HG02759 (cell line): ENCODE data around the gene ZNRF1.
"Not testable (repeated sequence)": the region's sequence is repeated elsewhere in the genome, so short reads cannot be mapped to it uniquely, and the experiment has no call there.

Experiments used
- ATAC-seq: cut with Tn5 transposase; IDR thresholded peaks from one replicate; pipeline ENCODE4 v1.9.1; 2021; ENCODE audit warnings: mild to moderate bottlenecking, moderate library complexity; ENCODE audit not compliant: unreplicated experiment

The ZNRF1 gene

DNA sequence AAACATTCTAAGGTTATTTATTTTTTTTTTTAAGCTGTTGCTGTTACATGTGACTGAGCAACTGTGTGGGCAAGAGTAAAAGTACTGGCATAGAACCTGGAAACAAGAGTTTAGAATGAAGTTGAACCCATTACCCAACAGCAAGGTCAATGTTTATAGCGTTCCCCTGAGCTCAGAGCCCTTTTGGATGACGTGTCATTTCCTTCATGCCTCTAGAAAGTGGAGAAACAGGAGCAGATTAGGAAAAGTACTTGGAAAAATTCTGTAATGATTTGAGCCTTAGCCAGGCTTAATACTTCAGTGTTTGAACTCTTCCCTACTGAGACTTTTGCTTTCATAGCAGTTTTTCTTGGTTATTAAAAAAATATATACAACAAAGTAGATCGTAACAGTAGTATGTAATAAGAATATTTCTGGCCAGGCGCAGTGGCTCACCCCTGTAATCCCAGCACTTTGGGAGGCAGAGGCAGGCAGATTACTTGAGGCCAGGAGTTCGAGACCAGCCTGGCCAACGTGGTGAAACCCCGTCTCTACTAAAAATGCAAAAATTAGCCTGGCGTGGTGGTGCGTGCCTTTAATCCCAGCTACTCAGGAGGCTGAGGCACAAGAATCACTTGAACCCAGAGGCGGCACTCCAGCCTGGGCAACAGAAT, 27.5 kb downstream of the ZNRF1 start:
- ATAC-seq, result not testable (repeated sequence)

DNA sequence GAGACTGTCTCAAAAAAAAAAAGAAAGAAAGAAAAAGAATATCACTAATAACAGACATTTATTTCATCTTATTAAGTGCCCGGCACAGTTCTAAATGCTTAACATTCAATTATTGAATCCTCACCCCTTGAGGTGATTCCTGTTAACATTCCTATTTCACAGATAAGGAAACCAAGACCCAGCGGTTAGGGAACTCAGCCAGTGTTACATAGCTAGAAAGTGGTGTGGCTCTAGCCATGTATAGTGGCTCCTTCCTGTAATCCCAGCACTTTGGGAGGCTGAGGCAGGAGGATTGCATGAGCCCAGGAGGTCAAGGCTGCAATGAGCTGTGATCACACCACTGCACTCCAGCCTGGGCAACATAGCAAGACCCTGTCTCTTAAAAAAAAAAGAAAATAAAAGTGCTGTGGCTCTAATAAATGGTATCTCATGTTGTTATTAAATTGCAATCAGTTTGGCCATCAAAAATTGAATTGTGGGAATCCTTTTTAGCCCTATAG, 28.1 kb downstream of the ZNRF1 start:
- no peak for ATAC-seq

DNA sequence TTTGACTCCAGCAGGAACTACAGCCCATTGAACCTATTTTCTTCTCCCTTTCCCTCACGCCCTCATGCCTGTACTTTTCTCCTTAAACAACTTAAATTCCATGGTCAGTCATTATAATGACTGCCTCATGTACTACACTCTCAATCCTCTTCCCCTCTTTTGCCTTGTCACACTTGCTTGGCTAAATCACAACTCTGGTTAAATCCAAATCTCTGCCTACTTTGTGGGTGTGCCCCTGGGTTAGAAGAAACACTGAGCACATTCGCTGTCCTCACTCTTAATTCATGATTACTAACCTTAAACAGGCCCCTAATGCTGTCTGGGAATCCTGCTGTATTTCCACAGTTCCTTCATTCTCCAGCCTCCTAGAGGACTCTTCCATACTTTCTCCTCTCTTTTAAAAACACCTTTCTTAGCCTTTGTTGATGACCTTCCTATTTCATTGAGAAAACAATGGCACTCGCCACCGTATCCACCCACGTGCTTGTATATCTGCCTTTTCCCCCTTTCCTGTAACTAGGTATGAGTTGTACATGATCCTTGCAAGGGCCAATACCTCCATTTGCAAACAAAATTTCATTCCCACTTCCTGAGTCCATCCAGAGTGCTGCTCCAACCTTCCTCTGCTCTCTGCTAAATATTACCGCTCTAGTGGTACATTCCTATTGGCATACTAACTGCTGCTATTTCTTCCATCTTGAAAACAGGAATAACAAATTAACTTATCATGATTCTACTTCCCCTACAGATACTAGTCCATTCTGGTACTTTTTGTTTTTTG, 28.9 kb downstream of the ZNRF1 start:
- no peak for ATAC-seq

DNA sequence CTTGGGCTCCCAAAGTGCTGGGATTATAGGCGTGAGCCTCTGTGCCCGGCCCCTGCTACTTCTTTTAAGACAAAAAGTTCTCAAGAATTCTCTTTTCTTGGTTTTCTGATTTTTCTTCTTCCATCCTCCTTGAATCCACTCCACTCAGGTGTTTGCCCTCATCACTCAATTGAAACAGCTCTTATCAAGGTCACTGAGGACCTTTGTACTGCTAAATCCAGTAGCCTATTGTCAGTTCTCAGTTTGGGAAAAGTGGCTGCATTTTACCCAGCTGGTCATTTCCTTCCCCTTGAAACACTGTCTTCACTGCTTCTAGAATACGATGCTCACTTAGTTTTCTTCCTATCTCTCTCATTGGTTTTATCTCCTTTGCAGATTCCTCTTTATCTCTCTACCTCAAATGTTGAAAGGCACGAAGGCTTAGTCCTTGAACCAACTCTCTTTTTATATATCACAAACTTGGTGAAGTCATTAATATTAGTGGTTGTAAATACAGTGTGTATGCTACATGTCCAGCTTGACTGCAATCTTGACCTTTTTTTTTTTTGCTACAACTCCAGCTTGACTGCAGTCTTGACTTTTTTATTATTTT, 29.8 kb downstream of the ZNRF1 start:
- no peak for ATAC-seq

DNA sequence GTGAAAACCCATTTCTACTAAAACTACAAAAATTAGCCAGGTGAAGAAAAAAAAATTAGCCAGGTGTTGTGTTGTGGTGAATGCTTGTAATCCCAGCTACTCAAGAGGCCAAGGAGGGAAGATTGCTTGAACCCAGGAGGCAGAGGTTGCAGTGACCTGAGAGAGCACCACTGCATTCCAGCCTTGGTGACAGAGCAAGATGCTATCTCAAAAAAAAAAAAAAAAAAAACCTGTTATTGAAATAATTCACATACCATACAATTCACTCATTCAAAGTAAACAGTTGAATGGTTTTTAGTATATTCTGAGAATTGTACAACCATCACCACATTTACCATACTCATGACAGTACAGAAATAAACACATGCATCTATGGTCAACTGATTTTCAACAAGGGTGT, 31.0 kb downstream of the ZNRF1 start:
- no peak for ATAC-seq

DNA sequence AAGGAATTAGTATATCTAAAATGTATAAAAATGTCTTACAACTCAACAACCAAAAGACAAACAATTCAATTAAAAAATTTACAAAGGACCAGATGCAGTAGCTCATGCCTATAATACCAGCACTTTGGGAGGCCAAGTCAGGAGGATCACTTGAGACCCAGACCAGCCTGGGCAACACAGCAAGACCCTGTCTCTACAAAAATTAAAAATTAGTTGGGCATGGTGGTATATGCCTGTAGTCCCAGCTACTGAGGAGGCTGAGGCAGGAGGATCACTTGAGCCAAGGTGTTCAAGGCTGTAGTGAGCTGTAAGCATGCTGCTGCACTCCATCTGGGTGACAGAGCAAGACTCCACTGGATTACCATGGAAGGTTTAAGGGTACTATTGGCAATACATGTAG, 33.8 kb downstream of the ZNRF1 start:
- no peak for ATAC-seq

DNA sequence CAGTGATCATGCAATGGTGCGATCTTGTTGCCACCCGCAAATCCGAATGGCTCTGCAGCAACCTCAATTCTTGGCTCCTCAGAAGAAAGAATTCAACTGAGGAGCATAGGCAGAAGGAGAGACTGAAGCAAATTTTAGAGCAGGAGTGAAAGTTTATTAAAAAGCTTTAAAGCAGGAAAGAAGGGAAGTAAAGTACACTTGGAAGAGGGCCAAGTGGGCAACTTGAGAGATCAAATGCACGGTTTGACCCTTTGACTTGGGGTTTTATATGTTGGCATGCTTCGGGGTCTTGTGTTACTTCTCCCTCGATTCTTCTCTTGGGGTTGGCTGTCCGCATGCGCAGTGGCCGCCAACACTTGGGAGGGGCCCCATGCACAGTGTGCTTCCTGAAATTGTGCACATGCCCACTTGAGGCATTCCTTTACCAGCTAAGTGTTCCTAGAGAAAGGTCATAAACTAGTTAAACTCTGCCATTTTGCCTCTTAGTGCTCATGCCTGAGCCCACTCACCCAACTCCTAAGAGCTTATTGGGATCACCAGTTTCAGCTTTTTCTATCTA, 36.7 kb downstream of the ZNRF1 start:
- no peak for ATAC-seq

DNA sequence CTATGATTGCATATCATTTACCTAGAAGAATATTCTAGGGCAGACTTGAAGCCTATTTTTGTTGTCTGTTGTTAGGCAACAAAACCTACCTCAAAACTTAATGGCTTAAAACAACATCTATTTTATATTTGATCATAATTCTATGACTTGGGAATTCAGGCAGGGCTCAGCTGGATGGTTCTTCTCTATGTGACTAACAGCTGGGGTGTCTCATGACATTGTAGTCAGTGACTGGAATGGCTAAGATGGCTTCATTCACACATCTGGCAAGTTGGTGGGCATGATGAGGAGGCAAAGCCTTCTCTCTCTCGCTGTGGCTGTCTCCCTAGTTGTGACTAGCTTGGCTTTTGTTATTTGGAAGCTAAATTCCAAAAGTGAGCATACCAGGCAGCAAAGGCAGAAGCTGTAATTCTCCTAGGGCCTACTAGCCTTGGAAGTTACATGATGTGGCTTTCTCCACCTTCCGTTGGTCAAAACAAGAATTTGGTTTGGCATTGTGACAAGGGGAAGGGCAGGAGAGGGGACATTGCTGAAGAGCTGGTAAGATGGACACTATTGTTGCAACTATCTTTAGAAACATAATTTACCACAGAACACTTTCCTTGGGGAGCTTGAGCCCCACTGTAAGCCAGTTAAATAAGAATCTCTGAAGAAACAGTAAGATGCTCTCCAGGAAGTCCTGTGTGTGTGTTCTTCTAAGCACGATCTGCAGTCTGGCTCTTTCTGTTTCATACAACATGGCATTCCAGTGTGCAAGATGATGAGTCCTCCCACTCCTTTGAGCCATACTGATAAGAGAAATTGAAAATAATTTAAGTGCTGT, 39.4 kb downstream of the ZNRF1 start:
- ATAC-seq, result no peak

DNA sequence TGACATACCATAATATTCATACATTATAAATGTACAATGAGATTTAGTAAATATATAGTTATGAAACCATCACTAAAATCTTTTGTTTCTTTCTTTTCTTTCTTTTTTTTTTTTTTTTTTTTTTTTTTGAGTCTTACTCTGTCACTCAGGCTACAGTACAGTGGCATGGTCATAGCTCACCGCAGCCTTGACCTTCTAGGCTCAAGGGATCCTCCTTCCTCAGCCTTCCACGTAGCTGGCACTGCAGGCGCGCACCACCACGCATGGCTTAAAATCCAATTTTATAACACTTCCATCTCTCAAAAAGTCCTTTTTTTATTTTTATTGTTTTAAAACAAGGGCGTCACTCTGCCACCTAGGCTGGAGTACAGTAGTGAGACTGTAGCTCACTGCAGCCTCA, 41.1 kb downstream of the ZNRF1 start:
- no peak for ATAC-seq

DNA sequence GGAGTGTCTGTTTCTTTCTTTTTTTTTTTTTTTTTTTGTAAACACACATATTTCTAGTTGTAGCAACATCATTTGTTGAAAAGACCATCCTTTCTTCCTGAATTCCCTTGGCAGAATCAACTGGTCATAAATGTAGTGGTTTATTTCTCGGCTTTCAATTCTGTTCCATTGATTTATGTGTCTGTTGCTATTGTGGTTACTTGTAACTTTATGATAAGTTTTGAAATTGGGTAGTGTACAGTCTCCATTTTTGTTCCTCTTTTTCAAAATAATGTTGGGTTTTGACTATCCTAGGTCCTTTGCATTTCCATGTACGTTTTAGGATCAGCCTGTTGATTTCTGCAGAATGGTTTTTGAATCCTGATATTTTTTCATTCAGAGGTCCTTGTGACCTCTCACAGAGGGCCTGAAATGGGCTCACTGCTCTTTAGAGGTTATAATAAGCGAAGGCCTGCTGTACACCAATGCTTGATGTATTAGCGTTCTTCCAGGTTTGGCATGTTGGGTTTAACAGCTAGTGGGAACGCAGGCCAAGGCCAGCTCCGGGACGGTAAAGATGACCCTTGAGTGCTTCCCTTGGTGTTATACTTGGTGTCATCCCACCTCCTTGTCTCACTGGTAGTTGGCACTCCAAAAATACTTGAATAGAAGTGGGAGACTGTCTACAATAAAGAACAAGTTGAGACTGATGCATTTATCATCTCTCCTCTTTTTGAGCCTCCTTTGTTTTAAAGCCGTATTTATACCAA, 43.8 kb downstream of the ZNRF1 start:
- ATAC-seq, result peak; percentile 24

DNA sequence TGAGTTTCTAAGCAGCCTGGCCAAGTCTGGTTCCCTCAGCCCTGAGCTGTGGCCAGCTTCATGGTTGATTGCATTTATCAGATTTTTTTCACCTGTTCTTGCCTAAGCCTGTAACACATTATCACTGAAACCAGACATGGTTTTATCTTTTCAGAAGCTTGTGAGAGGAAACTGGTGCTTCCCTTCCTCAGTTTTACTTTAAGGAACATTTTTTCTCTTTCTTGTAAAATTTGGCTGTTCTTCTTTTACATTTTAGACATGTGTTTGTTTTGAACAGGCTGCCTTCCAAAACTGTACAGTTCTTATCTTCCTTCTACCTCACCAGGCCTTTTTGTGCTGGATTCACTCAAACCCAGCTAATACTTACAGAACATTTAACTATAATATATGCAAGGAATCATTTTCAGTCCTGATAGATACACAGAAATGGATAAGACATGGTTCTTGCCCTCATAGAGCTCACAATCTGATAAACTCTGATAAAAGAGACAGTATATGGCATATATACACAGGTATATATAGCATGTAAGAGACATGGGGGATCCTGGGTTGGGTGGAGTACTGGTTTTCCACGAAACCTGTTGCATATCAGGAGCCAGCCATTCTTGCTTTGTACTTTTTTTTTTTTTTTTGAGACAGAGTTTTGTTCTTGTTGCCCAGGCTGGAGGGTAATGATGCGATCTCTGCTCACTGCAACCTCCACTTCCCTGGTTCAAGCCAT, 44.5 kb downstream of the ZNRF1 start:
- ATAC-seq, result peak; percentile 84

DNA sequence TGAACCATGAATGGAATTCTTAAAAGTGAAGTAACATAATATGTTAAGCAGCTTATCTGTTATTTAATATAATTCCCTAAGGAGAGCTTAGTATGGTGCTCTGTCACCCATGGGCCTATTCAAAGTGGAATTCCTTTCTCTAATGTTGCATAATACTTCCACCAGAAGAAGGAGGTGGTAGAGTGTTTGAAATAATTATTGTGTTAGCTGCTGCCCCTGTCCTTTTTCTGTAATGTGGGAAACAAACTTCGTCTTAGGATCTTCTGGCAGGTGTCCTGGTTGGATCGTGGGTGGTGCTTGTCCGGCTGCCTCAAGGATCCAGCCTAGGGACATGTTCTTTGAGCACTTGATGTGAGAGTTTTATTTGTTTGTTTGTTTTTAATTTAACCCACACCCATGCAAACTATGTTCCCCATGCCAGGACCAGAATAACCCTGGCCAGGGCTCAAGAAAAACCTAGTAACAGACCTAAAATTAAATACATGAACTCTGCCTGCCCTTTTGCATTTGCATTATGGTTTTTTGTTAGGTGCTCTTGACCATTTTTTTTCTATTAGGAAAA, 46.1 kb downstream of the ZNRF1 start:
- no peak for ATAC-seq

DNA sequence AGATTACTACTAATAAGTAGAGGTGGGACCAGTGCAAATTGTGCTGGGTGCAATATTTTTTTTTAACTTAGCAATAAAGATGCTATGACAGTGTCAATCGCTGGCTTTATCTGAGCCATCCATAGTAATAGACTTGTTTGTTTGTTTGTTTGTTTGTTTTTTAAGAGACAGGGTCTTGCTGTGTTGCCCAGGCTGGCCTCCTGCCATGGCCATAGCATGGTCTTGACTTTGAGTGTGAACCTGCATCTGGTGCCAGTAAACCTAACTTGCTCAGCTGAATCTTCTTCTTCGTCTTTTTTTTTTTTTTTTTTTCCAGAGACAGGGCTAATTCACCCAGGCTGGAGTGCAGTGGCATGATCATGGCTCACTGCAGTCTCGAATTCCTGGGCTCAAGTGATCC, 46.6 kb downstream of the ZNRF1 start:
- ATAC-seq, result no peak

DNA sequence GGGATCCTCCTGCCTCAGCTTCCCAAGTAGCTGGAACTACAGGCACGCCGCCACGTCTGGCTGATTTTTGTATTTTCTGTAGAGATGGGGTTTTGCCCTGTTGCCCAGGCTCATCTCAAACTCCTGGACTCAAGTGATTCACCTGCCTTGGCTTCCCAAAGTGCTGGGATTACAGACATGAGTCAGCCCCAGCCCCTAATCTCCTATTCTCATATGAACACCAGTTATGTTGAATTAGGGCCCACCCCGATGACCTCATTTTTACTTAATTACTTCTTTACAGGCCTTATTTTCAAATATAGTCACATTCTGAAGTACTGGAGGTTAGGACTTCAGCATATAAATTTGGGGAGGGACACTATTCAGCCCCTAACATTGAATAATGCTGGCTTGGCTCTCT, 49.2 kb downstream of the ZNRF1 start:
- no peak for ATAC-seq

DNA sequence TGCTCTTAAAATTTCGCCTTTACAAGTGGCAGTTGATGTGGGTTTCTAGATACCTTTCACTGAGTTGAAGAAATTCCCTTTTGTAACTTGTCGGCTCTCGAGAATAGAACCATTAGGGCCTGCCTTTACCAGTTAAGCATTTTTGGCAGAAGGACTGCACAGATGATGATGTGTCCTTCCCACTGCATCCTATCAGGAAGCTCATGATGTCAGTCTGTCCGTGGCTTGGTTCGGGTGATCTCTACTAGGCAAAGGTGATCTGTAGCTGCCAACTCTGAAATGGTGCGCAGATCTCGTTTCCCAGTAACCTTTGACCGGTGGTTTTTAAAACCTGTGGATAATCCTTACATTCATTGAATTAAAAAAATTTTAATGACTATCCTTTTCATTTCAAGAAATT, 49.7 kb downstream of the ZNRF1 start:
- no peak for ATAC-seq

DNA sequence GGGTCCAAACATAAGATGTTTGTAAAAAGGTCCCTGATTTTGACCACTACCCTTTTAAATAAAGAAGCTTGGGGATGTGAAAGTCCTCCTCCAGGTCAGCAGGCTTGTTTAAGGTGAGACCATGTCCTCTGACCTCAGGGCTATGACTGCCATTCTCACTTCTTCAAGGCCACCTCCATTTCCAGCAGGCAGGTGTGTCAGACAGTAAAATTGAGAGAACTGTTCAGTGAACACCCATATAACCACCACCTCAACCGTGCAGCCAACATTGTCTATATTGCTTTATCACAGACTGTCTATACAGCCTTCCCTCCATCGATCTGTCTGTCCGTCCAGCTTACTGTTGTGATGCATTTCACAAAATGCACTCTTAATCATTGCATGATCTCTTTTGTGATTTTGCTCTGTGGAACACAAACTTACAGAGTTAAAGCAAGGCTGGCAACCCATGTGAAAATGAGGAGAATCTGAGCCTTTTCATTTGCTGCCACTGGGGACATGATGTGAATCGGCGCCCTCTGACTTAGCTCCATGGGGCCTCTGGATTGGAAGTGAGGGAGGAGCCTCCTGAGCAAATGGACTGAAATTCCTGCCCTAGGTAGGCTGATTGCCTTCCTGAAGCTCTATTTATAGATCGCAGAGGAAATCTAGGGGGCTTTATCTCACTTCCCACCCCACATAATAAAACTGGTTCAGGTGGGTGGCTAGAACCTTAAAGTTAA, 53.8 kb downstream of the ZNRF1 start:
- no peak for ATAC-seq

DNA sequence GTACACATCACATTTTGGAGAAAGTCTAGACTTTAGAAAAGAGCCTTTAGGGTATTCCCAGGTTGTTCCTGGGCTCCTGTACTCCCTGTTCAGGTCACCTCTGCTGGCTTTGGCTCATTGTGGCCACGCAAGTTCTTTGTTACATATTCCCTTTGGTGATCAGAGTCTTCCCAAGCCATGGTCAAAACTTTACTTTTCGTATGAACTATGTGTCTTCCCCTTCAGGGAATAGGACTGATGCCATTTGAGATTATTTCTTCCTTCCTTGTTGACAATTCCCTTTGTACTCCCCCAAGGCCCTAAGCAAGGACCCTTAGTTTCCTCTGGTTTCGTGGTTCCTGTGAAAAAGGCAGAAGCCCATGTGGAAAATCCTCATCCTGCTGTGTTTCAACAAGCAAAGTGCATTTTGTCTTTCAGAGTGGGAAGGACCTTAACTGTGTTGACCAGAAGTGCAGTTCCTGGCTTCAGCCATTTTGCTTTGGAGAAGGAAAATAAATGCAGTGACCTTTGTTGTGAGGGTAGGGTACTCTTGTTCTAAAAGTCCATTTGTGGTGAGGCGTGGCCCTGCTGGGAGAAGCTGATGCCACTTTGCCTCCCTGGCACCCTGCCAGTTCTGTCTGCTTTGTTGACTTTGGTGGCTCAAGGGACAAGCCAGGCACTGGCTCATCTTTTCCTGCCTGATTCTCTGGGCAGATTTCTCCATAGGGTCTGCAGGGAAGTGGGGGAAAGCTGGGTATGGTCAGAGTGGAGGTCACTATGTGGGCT, 55.1 kb downstream of the ZNRF1 start:
- no peak for ATAC-seq

DNA sequence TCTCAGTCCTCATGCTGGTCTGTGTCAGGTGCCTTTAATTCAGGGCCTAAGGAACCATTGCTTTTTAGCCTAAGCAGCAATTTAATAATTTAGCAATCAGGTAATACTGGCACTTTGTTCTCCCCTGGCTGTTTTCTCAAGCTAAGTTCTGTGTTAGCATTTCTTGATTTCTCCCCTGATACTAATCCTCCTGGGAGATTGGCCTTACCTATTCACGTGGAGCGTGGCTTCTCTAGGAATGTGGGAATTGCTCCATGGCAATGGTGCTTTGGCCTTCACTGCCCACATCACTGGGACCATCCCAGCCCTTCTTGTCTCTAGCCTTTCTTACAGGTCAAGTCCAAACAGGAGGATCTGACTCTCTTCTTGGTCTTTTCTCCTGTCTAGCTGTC, 55.7 kb downstream of the ZNRF1 start:
- no peak for ATAC-seq
